ENCODE measurements around the gene VSIG1. TPM values are rescaled to one million over a fixed set of nuclear protein-coding genes. Genes with fewer than 3 reads are reported as not detected.

The VSIG1 gene
- total and polyA plus RNA-seq, 9 donors: 0.05 to 0.78 (median 0.10) TPM; not detected in 1

GRCh38 chrX:108025954-108026600 lies 18.8 kb upstream of the VSIG1 start:
- no peak overlapping the region for H3K4me3 ChIP-seq (ENCODE audit: low read length)
- no peak overlapping the region for H3K27ac ChIP-seq (ENCODE audit: low read length)
- DNase-seq: no peak
- H3K4me1 ChIP-seq (ENCODE audit: control insufficient read depth, insufficient read depth, low read length): no peaks in the 10 kb centered on the region
- H3K36me3 ChIP-seq (ENCODE audit: control insufficient read depth, insufficient read depth, low read length): no peaks in the 10 kb centered on the region
- no peaks in the 10 kb centered on the region for H3K9me3 ChIP-seq (replicated peaks; ENCODE audit: control insufficient read depth, low read depth, low read length)
- WGBS (ENCODE audit: insufficient coverage): 40% methylated on average over 1 of the region's 2 CpGs
- H3K27me3 ChIP-seq (ENCODE audit: control insufficient read depth, insufficient read depth, low read length): peaks cover 6% of the 10 kb centered on the region

- no peak overlapping the region for H3K4me3 ChIP-seq (ENCODE audit: low read length)
- H3K27me3 ChIP-seq (ENCODE audit: control insufficient read depth, insufficient read depth, low read length): peaks cover 18% of the 10 kb centered on the region
- no CpG with 5 or more reads among the region's 1 CpG for WGBS (ENCODE audit: insufficient coverage)
- H3K27ac ChIP-seq (ENCODE audit: low read length): no peak overlapping the region
- no peaks in the 10 kb centered on the region for H3K36me3 ChIP-seq (ENCODE audit: control insufficient read depth, insufficient read depth, low read length)
- no peaks in the 10 kb centered on the region for H3K9me3 ChIP-seq (replicated peaks; ENCODE audit: control insufficient read depth, low read depth, low read length)
- H3K4me1 ChIP-seq (ENCODE audit: control insufficient read depth, insufficient read depth, low read length): no peaks in the 10 kb centered on the region
- DNase-seq: no peak
Observed at GRCh38 chrX:108028854-108029253, 16.0 kb upstream of the VSIG1 start.

GRCh38 chrX:108029928-108030711 lies 14.7 kb upstream of the VSIG1 start:
- Histone ChIP-seq H3K27me3 (ENCODE audit: control insufficient read depth, insufficient read depth, low read length) (peaks cover 23% of the 10 kb centered on the region), H3K9me3 (replicated peaks; ENCODE audit: control insufficient read depth, low read depth, low read length) (no peaks in the 10 kb centered on the region), H3K36me3 (ENCODE audit: control insufficient read depth, insufficient read depth, low read length) (no peaks in the 10 kb centered on the region), H3K4me3 (ENCODE audit: low read length) (no peak overlapping the region), H3K4me1 (ENCODE audit: control insufficient read depth, insufficient read depth, low read length) (peaks cover 2% of the 10 kb centered on the region), H3K27ac (ENCODE audit: low read length) (no peak overlapping the region)
- 59% methylated on average over 3 of the region's 5 CpGs for WGBS (ENCODE audit: insufficient coverage)
- no peak for DNase-seq

- Histone ChIP-seq H3K4me1 (ENCODE audit: control insufficient read depth, insufficient read depth, low read length) (peaks cover 2% of the 10 kb centered on the region), H3K9me3 (replicated peaks; ENCODE audit: control insufficient read depth, low read depth, low read length) (no peaks in the 10 kb centered on the region), H3K27me3 (ENCODE audit: control insufficient read depth, insufficient read depth, low read length) (peaks cover 27% of the 10 kb centered on the region), H3K36me3 (ENCODE audit: control insufficient read depth, insufficient read depth, low read length) (no peaks in the 10 kb centered on the region), H3K27ac (ENCODE audit: low read length) (no peak overlapping the region), H3K4me3 (ENCODE audit: low read length) (no peak overlapping the region)
- no peak for DNase-seq
- 76% methylated on average over 3 of the region's 5 CpGs for WGBS (ENCODE audit: insufficient coverage)
Observed at GRCh38 chrX:108032944-108033343, 11.9 kb upstream of the VSIG1 start.

- Histone ChIP-seq H3K27ac (ENCODE audit: low read length) (no peak overlapping the region), H3K36me3 (ENCODE audit: control insufficient read depth, insufficient read depth, low read length) (no peaks in the 10 kb centered on the region), H3K9me3 (replicated peaks; ENCODE audit: control insufficient read depth, low read depth, low read length) (no peaks in the 10 kb centered on the region), H3K4me1 (ENCODE audit: control insufficient read depth, insufficient read depth, low read length) (peaks cover 2% of the 10 kb centered on the region), H3K27me3 (ENCODE audit: control insufficient read depth, insufficient read depth, low read length) (peaks cover 27% of the 10 kb centered on the region), H3K4me3 (ENCODE audit: low read length) (no peak overlapping the region)
- peak; percentile 39 for DNase-seq
- WGBS (ENCODE audit: insufficient coverage): 20% methylated on average over 2 of the region's 3 CpGs
Observed at GRCh38 chrX:108033890-108034289, 11.0 kb upstream of the VSIG1 start.

GRCh38 chrX:108034725-108035124 lies 10.1 kb upstream of the VSIG1 start:
- WGBS (ENCODE audit: insufficient coverage): 85% methylated on average over 2 of the region's 3 CpGs

GRCh38 chrX:108036298-108036973 lies 8.4 kb upstream of the VSIG1 start:
- DNase-seq: no peak
- Histone ChIP-seq H3K27ac (ENCODE audit: low read length) (no peak overlapping the region), H3K27me3 (ENCODE audit: control insufficient read depth, insufficient read depth, low read length) (peaks cover 27% of the 10 kb centered on the region), H3K9me3 (replicated peaks; ENCODE audit: control insufficient read depth, low read depth, low read length) (no peaks in the 10 kb centered on the region), H3K4me1 (ENCODE audit: control insufficient read depth, insufficient read depth, low read length) (peaks cover 2% of the 10 kb centered on the region), H3K36me3 (ENCODE audit: control insufficient read depth, insufficient read depth, low read length) (no peaks in the 10 kb centered on the region), H3K4me3 (ENCODE audit: low read length) (no peak overlapping the region)
- WGBS (ENCODE audit: insufficient coverage): 58% methylated on average over 2 of the region's 4 CpGs

More at GRCh38 chrX:108034725-108035124, 10.1 kb upstream of the VSIG1 start:
- Histone ChIP-seq H3K36me3 (ENCODE audit: control insufficient read depth, insufficient read depth, low read length) (no peaks in the 10 kb centered on the region), H3K4me3 (ENCODE audit: low read length) (no peak overlapping the region), H3K27ac (ENCODE audit: low read length) (no peak overlapping the region), H3K4me1 (ENCODE audit: control insufficient read depth, insufficient read depth, low read length) (peaks cover 2% of the 10 kb centered on the region), H3K9me3 (replicated peaks; ENCODE audit: control insufficient read depth, low read depth, low read length) (no peaks in the 10 kb centered on the region), H3K27me3 (ENCODE audit: control insufficient read depth, insufficient read depth, low read length) (peaks cover 31% of the 10 kb centered on the region)
- DNase-seq: no peak

GRCh38 chrX:108049649-108050048 lies 4.8 kb downstream of the VSIG1 start:
- DNase-seq: peak; percentile 81
- H3K27me3 ChIP-seq (ENCODE audit: control insufficient read depth, insufficient read depth, low read length): peaks cover 11% of the 10 kb centered on the region
- WGBS (ENCODE audit: insufficient coverage): 17% methylated on average over 1 of the region's 1 CpG

GRCh38 chrX:108053218-108053617 lies 8.4 kb downstream of the VSIG1 start:
- Histone ChIP-seq H3K36me3 (ENCODE audit: control insufficient read depth, insufficient read depth, low read length) (no peaks in the 10 kb centered on the region), H3K4me3 (ENCODE audit: low read length) (no peak overlapping the region), H3K27ac (ENCODE audit: low read length) (no peak overlapping the region), H3K27me3 (ENCODE audit: control insufficient read depth, insufficient read depth, low read length) (peaks cover 11% of the 10 kb centered on the region), H3K9me3 (replicated peaks; ENCODE audit: control insufficient read depth, low read depth, low read length) (no peaks in the 10 kb centered on the region), H3K4me1 (ENCODE audit: control insufficient read depth, insufficient read depth, low read length) (no peaks in the 10 kb centered on the region)
- DNase-seq: no peak

More at GRCh38 chrX:108049649-108050048, 4.8 kb downstream of the VSIG1 start:
- no peak overlapping the region for H3K4me3 ChIP-seq (ENCODE audit: low read length)
- H3K36me3 ChIP-seq (ENCODE audit: control insufficient read depth, insufficient read depth, low read length): no peaks in the 10 kb centered on the region
- H3K4me1 ChIP-seq (ENCODE audit: control insufficient read depth, insufficient read depth, low read length): no peaks in the 10 kb centered on the region
- H3K27ac ChIP-seq (ENCODE audit: low read length): no peak overlapping the region
- H3K9me3 ChIP-seq (replicated peaks; ENCODE audit: control insufficient read depth, low read depth, low read length): no peaks in the 10 kb centered on the region

- peak; percentile 24 for DNase-seq
Observed at GRCh38 chrX:108055546-108055945, 10.7 kb downstream of the VSIG1 start.

More at GRCh38 chrX:108055546-108055945, 10.7 kb downstream of the VSIG1 start:
- no peak overlapping the region for H3K4me3 ChIP-seq (ENCODE audit: low read length)
- H3K9me3 ChIP-seq (replicated peaks; ENCODE audit: control insufficient read depth, low read depth, low read length): no peaks in the 10 kb centered on the region
- no peaks in the 10 kb centered on the region for H3K4me1 ChIP-seq (ENCODE audit: control insufficient read depth, insufficient read depth, low read length)
- no peak overlapping the region for H3K27ac ChIP-seq (ENCODE audit: low read length)
- peaks cover 19% of the 10 kb centered on the region for H3K27me3 ChIP-seq (ENCODE audit: control insufficient read depth, insufficient read depth, low read length)
- no peaks in the 10 kb centered on the region for H3K36me3 ChIP-seq (ENCODE audit: control insufficient read depth, insufficient read depth, low read length)

Data from muscle of leg (tissue), 11 donors.